Activated CD4-positive, alpha-beta memory T cell treated with anti-CD3 and anti-CD28 coated beads, Interleukin-2, amount 10 ng/mL, durations not matched to agents 7 days and 5 days (primary cell): ENCODE data around the gene LCT. TPM values are rescaled to one million over a fixed set of nuclear protein-coding genes. Genes with fewer than 3 reads are reported as not detected.
A peak's percentile ranks its signal among the peaks of the same experiment; 100 is the strongest.
"Not testable (repeated sequence)": the region's sequence is repeated elsewhere in the genome, so short reads cannot be mapped to it uniquely, and the experiment has no call there.

ENCODE experiments used
- CTCF ChIA-PET: fragments of 350-600 bp; sonication (Branson Sonifier 250); formaldehyde crosslinking; loops from one replicate; lab custom pipeline; 2021; ENCODE audit warnings: antibody characterized with exemption, inconsistent platforms; lab: Charles Lee
- POLR2A ChIA-PET: fragments of 350-600 bp; sonication (Branson Sonifier 250); formaldehyde crosslinking; loops from one replicate; lab custom pipeline; 2021; ENCODE audit warnings: antibody characterized with exemption; lab: Charles Lee
- DNase-seq: peaks from one replicate; pipeline ENCODE4 v3.0.0-alpha.2; 2020
- H3K27ac Mint-ChIP-seq: one replicate; pipeline ENCODE4 v1.8.0; 2021; ENCODE audit warnings: mild to moderate bottlenecking, mixed read lengths
- H3K27me3 Mint-ChIP-seq: one replicate; pipeline ENCODE4 v1.8.0; 2021; ENCODE audit warnings: mixed read lengths
- H3K36me3 Mint-ChIP-seq: one replicate; pipeline ENCODE4 v1.8.0; 2021; ENCODE audit warnings: low read depth, mixed read lengths
- H3K4me1 Mint-ChIP-seq: one replicate; pipeline ENCODE4 v1.8.0; 2021; ENCODE audit warnings: mixed read lengths
- H3K4me3 Mint-ChIP-seq: one replicate; pipeline ENCODE4 v1.8.0; 2021; ENCODE audit warnings: mild to moderate bottlenecking, mixed read lengths
- H3K9me3 Mint-ChIP-seq: one replicate; pipeline ENCODE4 v1.8.0; 2021; ENCODE audit warnings: mixed read lengths
- total RNA-seq, 2 experiments: library from RNA; stranded (reverse); gene quantifications; one replicate each; pipeline ENCODE4 v1.2.3, GENCODE V29; 2021

The LCT gene
- total RNA-seq, result under 1 TPM; 0.08 to 0.13 TPM

- Mint-ChIP-seq H3K9me3 (no peaks in the 10 kb centered on the region), H3K4me1 (peaks cover 21% of the 10 kb centered on the region), H3K27ac (no peak within 1 kb of the TSS), H3K36me3 (peaks cover 29% of the 10 kb centered on the region), H3K4me3 (no peak within 1 kb of the TSS), H3K27me3 (no peaks in the 10 kb centered on the region)
- DNase-seq, result no peak
- ChIA-PET POLR2A (interaction anchor here (0.6 to 1.2 kb wide), 2 partner anchors 17 to 22 kb away, joined by 3 read pairs; no protein-coding TSS in a partner anchor), CTCF (interaction anchor here (1.1 to 1.4 kb wide), 2 partner anchors 17 to 833 kb away, joined by 3 to 4 read pairs; no protein-coding TSS in a partner anchor)
Measured at GRCh38 chr2:135836596-135837270, at the start of gene LCT. TSS of gene LCT (minus strand) at chr2:135837184. CDS start at chr2:135837169, 15 bp downstream.

DNA sequence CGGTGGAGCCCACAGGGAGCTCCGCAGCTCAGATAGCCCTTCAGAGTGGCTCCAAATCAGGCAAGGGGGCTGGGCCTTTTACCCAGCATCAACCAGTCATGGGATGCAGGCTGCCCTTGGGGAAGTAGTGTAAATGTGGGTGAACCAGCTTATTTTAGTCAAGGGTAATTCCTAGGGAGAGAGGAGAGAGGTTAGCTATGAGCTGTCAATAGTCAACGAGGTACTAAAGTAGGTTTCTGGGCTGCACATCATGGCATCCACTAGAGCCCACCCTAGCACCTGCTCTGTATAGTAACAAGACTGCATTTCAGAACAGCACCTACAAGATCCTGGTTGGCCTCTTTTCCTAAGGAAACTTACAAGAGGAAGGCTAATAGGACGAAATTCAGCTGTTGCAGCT is 48.7 kb upstream of the LCT start:
- no peak for DNase-seq
- Mint-ChIP-seq H3K9me3 (no peaks in the 10 kb centered on the region), H3K36me3 (peaks cover 3% of the 10 kb centered on the region), H3K4me1 (peaks cover 2% of the 10 kb centered on the region), H3K27me3 (peaks cover 14% of the 10 kb centered on the region), H3K27ac (no peak overlapping the region), H3K4me3 (no peak overlapping the region)
- ChIA-PET POLR2A (interaction anchor here (1.4 to 2.5 kb wide), 2 partner anchors 9 to 11 kb away, joined by 6 to 10 read pairs; partner anchors contain the start of gene MCM6), CTCF (no interaction called here)

GRCh38 chr2:135882415-135882814 is 45.4 kb upstream of the LCT start:
- H3K9me3 Mint-ChIP-seq, result no peaks in the 10 kb centered on the region
- peaks cover 14% of the 10 kb centered on the region for H3K27me3 Mint-ChIP-seq
- CTCF ChIA-PET, result interaction anchor here (0.9 kb wide), 1 partner anchor 64 kb away, joined by 3 read pairs; no protein-coding TSS in a partner anchor
- peaks cover 3% of the 10 kb centered on the region for H3K4me1 Mint-ChIP-seq
- DNase-seq, result no peak
- POLR2A ChIA-PET, result no interaction called here
- no peak overlapping the region for H3K27ac Mint-ChIP-seq
- H3K4me3 Mint-ChIP-seq, result no peak overlapping the region
- H3K36me3 Mint-ChIP-seq, result no peaks in the 10 kb centered on the region

- ChIA-PET POLR2A (interaction anchor here (0.6 to 3.6 kb wide), 24 partner anchors 8 to 958 kb away, joined by 3 to 27 read pairs (median 6); partner anchors contain the start of gene CCNT2), CTCF (interaction anchor here (0.8 to 3.6 kb wide), 4 partner anchors 8 to 508 kb away, joined by 3 to 23 read pairs (median 3); no protein-coding TSS in a partner anchor)
- H3K27ac Mint-ChIP-seq, result peak overlapping the region; percentile 84
- peak overlapping the region; percentile 83 for H3K4me3 Mint-ChIP-seq
- H3K36me3 Mint-ChIP-seq, result peaks cover 38% of the 10 kb centered on the region
- H3K27me3 Mint-ChIP-seq, H3K9me3 Mint-ChIP-seq, DNase-seq: not testable (repeated sequence)
- H3K4me1 Mint-ChIP-seq, result peaks cover 38% of the 10 kb centered on the region
Measured at GRCh38 chr2:135876770-135877169, 39.8 kb upstream of the LCT start.

DNA sequence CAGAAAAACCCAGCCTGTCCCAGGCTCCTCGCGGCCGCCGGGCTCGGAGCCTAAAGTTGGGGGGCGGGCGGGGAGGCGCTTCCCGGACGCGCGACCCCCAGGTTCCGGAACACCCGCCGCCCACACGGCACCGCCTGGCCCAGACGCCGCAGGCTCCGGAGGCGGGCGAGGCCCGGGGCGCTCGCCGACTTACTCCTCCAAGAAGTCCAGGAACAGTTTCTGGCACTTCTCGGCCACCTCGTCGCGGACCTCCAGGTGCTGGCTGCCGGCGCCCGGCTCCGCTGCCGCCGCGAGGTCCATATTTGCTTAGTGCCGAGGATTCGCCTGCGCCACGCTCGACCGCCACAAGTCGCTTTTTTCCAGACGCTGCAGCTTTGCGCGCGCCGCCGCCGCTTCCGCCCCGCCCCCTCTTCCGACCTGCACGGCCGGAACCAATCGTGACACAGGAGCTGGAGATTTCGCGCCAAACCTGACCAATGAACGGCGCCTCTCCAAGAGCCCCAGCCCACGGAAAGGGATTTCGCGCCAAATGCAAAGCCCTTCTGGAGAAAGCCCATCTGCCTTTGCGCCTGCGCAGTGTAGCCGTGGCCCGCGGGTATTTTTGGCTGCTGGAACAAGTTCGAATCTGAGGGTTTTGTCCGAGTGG is 39.2 kb upstream of the LCT start, which contains the start of gene MCM6:
Gene MCM6 (minus strand): TSS at position 378 of the 646 bp plus-strand sequence. CDS start 78 bp downstream, at position 300.
- H3K4me1 Mint-ChIP-seq, result peaks cover 42% of the 10 kb centered on the region
- CTCF ChIA-PET, result interaction anchor here (0.7 to 3.6 kb wide), 8 partner anchors 8 to 508 kb away, joined by 3 to 23 read pairs (median 3); no protein-coding TSS in a partner anchor

GRCh38 chr2:135875491-135876065 is 38.6 kb upstream of the LCT start:
- POLR2A ChIA-PET, result interaction anchor here (0.6 to 3.6 kb wide), 46 partner anchors 9 to 887 kb away, joined by 3 to 27 read pairs (median 5); partner anchors contain the start of genes DARS1 and UBXN4
- peak; percentile 83 for DNase-seq
- H3K4me3 Mint-ChIP-seq, result peak overlapping the region; percentile 83
- H3K27ac Mint-ChIP-seq, result peak overlapping the region; percentile 93
- peaks cover 50% of the 10 kb centered on the region for H3K36me3 Mint-ChIP-seq
- no peaks in the 10 kb centered on the region for H3K9me3 Mint-ChIP-seq
- H3K4me1 Mint-ChIP-seq, result peaks cover 49% of the 10 kb centered on the region
- no peaks in the 10 kb centered on the region for H3K27me3 Mint-ChIP-seq
- CTCF ChIA-PET, result interaction anchor here (0.7 to 3.6 kb wide), 7 partner anchors 12 to 509 kb away, joined by 3 to 23 read pairs (median 3); no protein-coding TSS in a partner anchor

More for the DNA sequence above, 39.2 kb upstream of the LCT start, which contains the start of gene MCM6:
- H3K9me3 Mint-ChIP-seq, result no peaks in the 10 kb centered on the region
- H3K36me3 Mint-ChIP-seq, result peaks cover 44% of the 10 kb centered on the region
- POLR2A ChIA-PET, result interaction anchor here (0.6 to 3.6 kb wide), 37 partner anchors 9 to 958 kb away, joined by 3 to 27 read pairs (median 6); partner anchors contain the start of genes CCNT2, DARS1 and UBXN4
- peak within 1 kb of the TSS; percentile 93 for H3K27ac Mint-ChIP-seq
- DNase-seq, result peak; percentile 99
- H3K4me3 Mint-ChIP-seq, result peak within 1 kb of the TSS; percentile 83
- H3K27me3 Mint-ChIP-seq, result no peaks in the 10 kb centered on the region

DNA sequence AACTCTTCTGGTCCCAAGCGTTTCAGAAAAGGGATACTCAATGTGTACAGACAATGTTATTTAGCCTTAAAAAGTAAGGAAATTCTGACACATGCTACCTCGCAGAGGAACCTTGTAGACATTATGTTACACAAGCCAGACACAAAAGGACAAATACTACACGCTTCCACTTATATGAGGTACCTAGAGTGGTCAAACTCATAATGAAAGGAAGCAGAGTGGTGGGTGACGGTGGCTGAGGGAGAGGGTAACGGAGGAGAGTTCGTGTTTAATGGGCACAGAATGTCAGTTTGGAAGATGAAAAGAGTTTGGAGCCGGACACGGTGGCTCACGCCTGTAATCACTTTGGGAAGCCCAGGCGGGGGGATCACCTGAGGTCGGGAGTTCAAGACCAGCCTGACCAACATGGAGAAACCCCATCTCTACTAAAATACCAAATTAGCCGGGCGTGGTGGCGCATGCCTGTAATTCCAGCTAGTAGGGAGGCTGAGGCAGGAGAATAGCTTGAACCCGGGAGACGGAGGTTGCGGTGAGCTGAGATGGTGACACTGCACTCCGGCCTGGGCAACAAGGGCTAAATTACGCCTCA is 37.9 kb upstream of the LCT start:
- CTCF ChIA-PET, result interaction anchor here (0.7 to 3.6 kb wide), 5 partner anchors 17 to 510 kb away, joined by 3 to 23 read pairs (median 5); no protein-coding TSS in a partner anchor
- Mint-ChIP-seq H3K9me3 (no peaks in the 10 kb centered on the region), H3K27me3 (no peaks in the 10 kb centered on the region), H3K27ac (peak overlapping the region; percentile 93), H3K36me3 (peaks cover 57% of the 10 kb centered on the region), H3K4me1 (peaks cover 55% of the 10 kb centered on the region), H3K4me3 (peak overlapping the region; percentile 83)
- peak; percentile 24 for DNase-seq
- POLR2A ChIA-PET, result interaction anchor here (0.6 to 3.6 kb wide), 44 partner anchors 9 to 886 kb away, joined by 3 to 27 read pairs (median 5); partner anchors contain the start of genes DARS1 and UBXN4

DNA sequence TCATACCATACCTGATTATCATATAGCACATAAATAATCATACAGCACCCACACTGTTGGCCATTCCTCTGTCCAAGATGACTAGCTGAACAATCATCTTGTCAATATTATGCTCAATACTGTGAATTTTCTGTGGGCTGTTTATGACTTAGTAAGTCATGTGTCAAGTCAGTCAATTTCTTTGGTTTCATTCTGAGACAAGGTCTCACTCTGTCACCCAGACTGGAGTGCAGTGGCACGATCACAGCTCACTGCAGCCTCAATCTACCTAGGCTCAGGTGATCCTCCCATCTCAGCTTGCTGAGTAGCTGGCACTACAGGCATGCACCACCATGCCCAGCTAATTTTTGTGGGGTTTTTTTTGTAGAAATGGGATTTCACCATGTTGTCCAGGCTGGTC is 33.6 kb upstream of the LCT start:
- ChIA-PET POLR2A (interaction anchor here (0.7 to 2.1 kb wide), 3 partner anchors 50 to 512 kb away, joined by 3 to 8 read pairs (median 6); no protein-coding TSS in a partner anchor), CTCF (interaction anchor here (2.4 kb wide), 1 partner anchor 73 kb away, joined by 6 read pairs; no protein-coding TSS in a partner anchor)
- no peak overlapping the region for H3K4me3 Mint-ChIP-seq
- H3K27ac Mint-ChIP-seq, result peak overlapping the region; percentile 17
- peak; percentile 20 for DNase-seq
- H3K27me3 Mint-ChIP-seq, result no peaks in the 10 kb centered on the region
- H3K9me3 Mint-ChIP-seq, result no peaks in the 10 kb centered on the region
- H3K4me1 Mint-ChIP-seq, result peaks cover 72% of the 10 kb centered on the region
- peaks cover 93% of the 10 kb centered on the region for H3K36me3 Mint-ChIP-seq

DNA sequence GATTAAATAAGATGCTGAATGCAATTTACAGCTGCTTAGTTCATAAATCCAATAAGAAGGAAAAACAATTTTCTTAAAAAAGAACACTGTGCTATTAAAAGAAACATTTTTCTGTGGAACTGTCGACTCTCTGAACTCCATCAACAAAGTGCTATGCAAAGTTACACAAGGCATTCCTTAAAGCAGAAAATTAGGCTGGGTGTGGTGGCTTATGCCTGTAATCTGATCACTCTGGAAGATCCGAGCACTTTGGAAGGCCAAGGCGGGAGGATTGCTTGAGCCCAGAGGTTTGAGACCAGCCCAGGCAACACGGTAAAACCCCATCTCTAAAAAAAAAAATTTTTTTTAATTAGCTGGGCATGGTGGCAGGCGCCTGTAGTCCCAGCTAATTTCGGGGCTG is 26.2 kb upstream of the LCT start:
- Mint-ChIP-seq H3K27ac (no peak overlapping the region), H3K9me3 (no peaks in the 10 kb centered on the region), H3K4me3 (no peak overlapping the region), H3K36me3 (peaks cover 85% of the 10 kb centered on the region), H3K4me1 (peaks cover 40% of the 10 kb centered on the region), H3K27me3 (no peaks in the 10 kb centered on the region)
- ChIA-PET POLR2A (interaction anchor here (0.6 to 1.3 kb wide), 2 partner anchors 19 to 51 kb away, joined by 3 to 4 read pairs; no protein-coding TSS in a partner anchor), CTCF (interaction anchor here (1.3 kb wide), 1 partner anchor 65 kb away, joined by 3 read pairs; no protein-coding TSS in a partner anchor)
- DNase-seq, result no peak

DNA sequence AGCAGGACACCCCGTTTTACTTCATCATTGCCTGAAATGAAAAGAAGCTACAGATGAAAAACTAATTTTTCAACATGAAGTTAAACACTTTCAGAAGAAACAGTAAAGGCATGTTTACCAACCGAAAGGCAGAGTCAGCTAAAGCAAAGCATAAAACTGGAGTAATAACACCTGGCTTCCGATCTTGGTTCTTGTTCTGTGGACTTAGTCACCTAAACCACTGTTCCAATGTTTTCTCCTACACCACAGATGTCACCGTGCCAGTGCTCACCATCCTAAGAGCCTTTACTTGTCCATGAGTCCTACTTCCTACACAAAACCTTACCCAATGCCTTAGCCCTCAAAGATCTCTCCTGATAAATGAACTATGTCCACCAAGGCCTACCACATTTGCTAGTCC is 25.7 kb upstream of the LCT start:
- no peak overlapping the region for H3K27ac Mint-ChIP-seq
- no peak for DNase-seq
- ChIA-PET CTCF (interaction anchor here (1.3 kb wide), 1 partner anchor 65 kb away, joined by 3 read pairs; no protein-coding TSS in a partner anchor), POLR2A (interaction anchor here (0.6 kb wide), 2 partner anchors 51 to 511 kb away, joined by 3 read pairs; no protein-coding TSS in a partner anchor)
- no peaks in the 10 kb centered on the region for H3K9me3 Mint-ChIP-seq
- peaks cover 85% of the 10 kb centered on the region for H3K36me3 Mint-ChIP-seq
- no peaks in the 10 kb centered on the region for H3K27me3 Mint-ChIP-seq
- peaks cover 36% of the 10 kb centered on the region for H3K4me1 Mint-ChIP-seq
- no peak overlapping the region for H3K4me3 Mint-ChIP-seq

GRCh38 chr2:135853401-135853800 is 16.4 kb upstream of the LCT start:
- no peak overlapping the region for H3K27ac Mint-ChIP-seq
- CTCF ChIA-PET, result no interaction called here
- POLR2A ChIA-PET, result interaction anchor here (1.2 to 1.8 kb wide), 2 partner anchors 12 to 22 kb away, joined by 3 to 8 read pairs; no protein-coding TSS in a partner anchor
- DNase-seq, result no peak
- no peak overlapping the region for H3K4me3 Mint-ChIP-seq
- no peaks in the 10 kb centered on the region for H3K9me3 Mint-ChIP-seq
- H3K4me1 Mint-ChIP-seq, result peaks cover 6% of the 10 kb centered on the region
- H3K27me3 Mint-ChIP-seq, result no peaks in the 10 kb centered on the region
- peaks cover 84% of the 10 kb centered on the region for H3K36me3 Mint-ChIP-seq
